Fibroblast of skin of left quadriceps (primary cell): ENCODE data around the gene PITPNC1.

Experiments
- DNase-seq, 2 experiments: peaks; one replicate each; pipeline ENCODE4 v3.0.0-alpha.2; 2013; ENCODE audit warnings: low read depth in 2 of 2

Gene PITPNC1

DNA sequence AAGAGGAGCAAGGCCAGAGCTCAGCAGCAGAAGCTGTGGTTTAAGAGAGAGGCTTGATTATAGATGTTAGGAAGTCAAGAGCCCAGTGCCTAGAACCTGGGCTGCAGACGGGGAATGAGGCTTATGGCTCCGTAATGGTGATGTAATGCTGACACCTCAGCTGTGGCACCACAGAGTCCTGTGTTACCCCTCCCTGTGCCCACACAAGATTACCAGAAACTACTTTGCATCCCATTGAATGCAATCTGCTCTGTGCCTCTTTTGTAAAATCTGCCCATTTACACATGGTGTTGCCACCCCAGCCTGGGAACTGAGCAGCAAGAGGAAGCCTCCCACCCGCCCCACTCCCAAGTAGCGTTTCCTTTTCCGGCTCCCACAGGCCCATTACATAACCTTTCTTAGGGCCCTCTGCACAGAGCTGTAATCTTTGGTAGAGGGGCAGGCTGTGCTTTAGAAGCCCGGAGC, 57.0 kb downstream of the PITPNC1 start:
- no peak for DNase-seq

DNA sequence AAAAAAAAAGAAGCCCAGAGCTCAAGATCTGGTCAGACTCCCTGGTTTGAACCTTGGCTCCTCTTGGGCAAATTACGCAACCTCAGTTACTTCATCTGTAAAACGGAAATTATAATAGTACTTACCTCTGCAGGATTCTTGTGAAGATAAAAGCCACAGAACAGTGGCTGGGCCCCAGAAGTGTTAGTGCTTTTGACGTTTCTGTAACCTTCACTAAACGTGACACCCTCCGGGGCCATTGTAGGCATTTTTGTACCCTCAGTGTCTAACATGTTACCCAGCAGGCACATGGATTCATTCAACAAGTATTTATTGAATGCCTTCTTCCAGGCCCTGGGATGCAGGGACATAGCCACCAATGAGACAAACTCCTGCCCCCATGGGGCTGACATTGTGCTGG, 58.0 kb downstream of the PITPNC1 start:
- DNase-seq: no peak

DNA sequence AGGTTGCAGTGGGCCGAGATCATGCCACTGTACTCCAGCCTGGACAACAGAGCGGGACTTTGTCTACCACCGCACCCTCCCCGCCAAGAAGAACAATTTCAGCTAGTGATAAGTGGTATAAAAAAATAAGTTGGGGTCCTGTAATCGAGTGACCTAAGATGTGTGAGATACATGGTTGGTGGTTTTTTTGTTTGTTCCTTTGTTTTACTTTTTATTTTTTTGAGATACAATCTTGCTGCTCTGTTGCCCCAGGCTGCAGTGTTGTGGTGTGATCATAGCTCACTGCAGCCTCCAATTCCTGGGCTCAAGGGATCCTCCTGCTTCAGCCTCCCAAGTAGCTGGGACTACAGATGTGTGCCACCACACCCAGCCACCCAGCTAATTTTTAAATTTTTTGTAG, 58.7 kb downstream of the PITPNC1 start:
- DNase-seq: no peak

DNA sequence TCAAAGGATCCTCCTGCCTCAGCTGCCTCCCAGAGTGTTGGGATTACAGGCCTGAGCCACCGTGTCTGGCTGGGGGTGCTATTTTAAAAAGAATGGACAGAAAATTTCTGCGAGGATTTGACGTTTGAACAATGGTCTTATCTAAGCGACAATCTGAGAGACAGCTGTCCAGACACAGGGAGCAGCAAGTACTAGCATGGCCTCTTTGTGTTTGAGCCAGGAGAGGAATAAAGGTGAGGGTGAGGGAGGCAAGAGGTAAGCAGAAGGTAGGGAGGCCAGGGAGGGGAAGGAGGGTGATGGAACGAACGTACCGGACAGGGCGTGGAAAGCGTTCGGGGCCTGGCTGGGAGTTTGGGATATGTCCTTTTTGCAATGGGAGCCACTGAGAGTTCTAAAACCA, 59.2 kb downstream of the PITPNC1 start:
- no peak for DNase-seq

DNA sequence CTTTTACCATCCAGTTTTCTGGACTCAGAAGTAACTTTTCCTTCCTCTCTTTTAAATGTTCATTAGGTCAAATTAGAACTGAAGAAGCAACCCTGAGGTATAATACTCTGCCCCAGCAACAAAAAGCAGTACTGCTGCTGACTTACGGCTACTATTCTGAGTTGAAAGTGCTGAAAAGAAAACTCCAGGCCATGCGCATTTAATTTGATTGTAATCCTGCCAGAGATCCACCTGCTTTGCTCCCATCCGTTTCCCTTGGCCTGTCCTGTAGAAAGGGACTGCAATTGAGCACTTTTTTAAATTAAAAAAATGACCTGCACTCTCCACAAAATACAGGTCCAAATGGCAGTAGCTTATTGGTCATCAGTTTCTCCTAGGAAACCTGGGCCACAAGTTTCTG, 61.6 kb downstream of the PITPNC1 start:
- no peak for DNase-seq

DNA sequence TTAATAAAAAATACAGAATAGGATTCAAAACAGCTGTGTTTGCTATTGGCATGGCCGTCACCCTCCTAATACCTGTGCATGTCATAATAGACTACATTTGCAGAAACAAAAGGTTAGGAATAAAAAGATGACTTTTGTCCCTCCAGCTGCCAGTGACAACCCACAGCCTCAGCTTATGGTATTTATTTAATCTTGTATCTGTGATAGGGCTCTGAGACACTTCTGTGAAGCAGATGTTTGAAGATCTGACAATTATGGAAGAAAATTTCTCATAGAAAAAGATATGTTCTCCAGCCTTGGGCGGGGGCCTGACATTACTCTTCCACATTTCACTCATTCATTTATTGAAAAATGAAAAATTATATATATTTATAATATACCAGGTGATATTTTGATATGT, 62.2 kb downstream of the PITPNC1 start:
- no peak for DNase-seq

DNA sequence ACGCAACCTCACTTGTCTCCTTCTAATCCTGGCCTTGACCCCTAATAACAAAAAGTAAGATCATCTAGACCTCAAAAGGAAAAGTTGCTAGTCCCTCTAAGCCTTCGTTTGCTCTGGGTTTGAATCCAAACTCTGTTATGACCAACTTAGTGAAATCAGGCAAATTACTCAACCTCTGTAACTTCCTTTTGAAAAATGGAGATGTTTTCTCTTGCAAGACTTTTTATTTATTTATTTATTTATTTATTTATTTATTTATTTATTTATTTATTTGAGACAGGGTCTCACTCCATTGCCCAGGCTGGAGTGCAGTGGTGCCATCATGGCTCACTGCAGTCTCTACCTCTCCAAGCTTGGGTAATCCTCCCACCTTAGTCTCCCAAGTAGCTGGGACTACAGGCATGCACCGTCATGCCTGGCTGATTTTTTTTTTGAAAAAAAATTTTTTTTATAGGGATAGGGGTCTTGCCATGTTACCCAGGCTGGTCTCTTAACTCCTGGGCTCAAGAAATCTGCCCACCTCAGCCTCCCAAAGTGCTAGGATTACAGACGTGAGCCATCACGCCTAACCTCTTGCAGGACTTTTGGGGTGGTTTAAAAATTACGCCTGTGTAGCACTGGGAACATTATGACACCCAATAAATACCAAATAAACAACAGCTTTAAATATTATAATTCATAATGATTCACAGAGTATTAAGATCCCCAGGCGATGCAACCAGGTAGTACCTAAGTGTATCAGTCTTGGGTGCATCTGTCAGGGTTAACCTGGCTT, 63.4 kb downstream of the PITPNC1 start:
- DNase-seq: no peak

DNA sequence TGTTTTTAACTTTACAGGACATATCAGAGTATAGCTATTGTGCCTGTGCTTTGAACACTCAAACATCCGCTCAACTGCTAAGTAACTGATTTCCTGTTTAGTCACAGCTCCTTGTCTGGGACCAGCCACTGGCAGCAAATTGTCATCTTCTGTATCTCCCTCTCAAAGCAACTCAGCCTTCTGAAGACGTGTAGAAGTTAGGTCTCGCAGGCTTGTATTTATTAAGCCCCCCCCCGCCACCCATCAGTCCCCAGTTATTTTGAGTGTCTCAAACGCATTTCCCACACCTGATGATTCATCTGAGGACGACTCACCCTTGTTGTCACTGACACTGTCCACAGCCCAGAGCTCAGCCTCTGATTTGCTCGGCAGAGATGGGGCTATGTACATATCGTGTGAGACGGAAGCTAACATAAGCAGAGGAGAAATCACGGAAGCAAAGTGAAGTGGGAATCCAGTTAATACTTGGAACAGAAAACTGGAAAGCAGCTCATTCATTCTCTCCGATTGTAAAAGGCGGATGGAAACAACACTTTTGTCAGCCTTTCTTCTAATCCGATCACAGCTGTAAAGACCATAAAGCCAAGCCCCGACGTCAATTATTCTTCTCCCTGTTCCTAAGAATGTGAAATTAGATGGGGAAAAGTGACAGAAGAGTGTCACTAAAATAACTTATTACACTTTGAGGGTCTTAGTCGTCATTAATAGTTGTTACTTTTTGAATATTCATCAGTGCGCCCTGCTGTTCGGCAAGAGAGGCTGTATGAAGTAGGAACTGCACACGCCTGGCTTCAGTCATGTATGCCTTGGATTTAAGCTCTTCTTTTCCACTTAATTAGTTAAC, 64.2 kb downstream of the PITPNC1 start:
- DNase-seq: no peak

DNA sequence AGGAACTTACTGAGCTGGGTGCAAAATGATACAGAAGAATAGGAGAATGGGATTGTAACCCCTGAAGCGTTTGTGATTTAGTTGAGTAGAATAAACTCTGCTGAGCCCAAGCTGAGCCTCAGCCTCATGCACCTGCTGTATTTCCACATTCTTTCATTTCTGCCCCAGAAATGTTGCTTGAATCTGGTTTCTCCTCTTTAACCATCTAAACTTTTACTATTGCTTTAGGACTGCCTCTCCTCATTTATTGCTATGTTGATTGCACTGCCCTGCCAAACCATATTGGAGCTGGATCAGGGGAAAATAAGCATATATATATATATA, 64.8 kb downstream of the PITPNC1 start:
- no peak for DNase-seq

DNA sequence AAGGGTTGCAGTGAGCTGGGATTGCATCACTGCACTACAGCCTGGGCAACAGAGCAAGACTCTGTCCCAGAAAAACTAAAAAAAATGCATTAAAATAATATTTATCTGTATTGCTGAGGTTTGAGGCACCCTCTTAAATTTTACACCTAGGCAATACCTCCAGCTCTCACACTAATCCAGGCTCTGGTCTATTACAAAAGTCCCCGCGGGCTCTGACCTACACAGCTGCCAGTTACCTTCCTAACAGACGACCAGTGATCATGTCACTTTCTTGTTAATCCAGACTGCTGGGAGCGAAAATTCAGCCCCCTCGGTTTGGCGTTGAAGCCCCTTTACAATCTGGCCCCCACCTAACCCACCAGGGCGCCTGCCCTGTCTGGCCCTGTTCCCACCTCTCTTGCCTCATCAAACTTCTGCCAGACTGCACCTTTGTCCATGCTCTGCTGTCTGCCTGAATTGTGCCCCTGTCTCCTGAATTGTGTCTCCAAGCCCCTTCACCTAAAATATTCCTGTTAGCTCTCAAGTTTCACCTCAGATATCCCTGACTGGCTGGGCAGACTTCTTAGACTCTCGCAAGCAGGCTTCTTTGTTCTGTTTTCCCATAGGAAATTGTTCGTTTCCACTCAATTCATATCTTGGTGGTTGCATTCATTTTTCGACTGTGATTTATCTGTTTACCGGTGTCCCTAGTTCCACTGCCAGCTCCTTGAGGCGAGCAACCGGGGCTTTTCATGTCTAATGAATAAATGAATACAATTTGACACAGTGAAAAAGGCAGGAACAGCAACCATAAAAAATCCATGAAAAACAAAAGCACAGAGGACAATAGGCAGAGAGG, 65.9 kb downstream of the PITPNC1 start:
- DNase-seq: no peak

DNA sequence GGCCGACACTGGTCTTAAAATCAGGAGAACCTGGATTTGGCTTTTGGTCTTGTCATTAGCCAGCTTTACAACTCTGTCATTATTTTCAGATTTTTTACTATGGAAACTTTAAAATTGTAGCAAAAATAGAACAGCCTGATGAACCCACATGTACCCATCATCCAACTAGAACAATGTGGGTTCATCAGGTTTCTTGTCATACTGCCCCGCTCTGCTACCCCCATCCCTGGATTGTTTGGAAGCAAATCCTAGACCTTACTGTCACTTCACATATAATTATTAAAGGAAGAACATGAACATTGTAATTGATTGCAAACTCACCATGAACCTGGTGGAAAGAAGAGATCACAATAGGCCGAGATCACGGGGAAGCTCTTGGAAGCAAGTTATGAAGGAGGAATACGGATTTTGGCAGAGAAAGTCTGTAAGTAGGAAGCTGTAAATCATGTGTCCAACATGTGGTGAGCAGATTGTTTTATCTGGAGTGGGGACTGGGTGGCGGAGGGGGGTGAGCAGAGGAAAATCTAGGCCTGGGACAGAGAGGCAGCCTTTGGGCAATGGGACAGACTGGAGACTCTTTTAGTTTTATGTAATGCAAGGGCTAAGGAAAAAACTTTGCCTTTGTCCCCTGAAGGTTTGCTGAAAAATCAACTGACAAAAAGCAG, 67.0 kb downstream of the PITPNC1 start:
- DNase-seq: peak; percentile 59 to 60

DNA sequence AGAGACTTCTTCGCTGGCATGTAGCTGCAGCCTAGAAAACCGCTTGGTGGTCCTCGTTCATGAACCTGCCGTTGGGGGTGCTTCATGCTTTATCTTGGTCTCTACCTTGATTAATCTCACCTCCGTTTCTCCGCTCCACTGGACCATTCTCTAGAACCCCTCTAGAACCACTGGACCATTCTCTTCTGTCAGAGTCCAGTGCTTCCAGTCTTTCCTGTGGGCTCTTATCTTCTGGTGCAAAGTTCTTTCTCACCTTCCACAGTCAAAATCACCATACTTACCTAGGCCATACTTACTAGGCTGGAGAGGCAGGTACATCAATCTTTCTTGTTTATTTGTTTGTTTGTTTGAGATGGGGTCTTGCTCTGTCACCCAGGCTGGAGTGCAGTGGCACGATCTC, 71.4 kb downstream of the PITPNC1 start:
- no peak for DNase-seq

DNA sequence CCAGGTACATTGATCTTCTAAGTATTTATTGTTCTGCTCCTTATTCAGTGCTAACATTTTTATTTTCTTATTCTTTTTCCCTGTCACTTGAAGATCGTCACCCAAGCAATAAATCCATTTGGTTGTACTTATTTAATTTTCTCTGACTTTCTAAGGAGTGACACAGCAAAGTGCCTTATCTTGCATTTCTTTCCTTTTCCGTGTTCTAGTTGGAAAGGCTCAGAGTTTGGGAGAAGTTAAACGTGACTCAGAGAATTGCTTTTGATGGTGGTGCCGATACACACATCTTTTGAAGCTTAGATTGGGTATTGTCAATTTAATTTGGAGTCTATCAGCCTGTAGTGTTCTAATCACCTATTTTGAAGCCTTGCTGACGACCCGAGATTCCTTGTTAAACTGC, 72.0 kb downstream of the PITPNC1 start:
- DNase-seq: no peak

DNA sequence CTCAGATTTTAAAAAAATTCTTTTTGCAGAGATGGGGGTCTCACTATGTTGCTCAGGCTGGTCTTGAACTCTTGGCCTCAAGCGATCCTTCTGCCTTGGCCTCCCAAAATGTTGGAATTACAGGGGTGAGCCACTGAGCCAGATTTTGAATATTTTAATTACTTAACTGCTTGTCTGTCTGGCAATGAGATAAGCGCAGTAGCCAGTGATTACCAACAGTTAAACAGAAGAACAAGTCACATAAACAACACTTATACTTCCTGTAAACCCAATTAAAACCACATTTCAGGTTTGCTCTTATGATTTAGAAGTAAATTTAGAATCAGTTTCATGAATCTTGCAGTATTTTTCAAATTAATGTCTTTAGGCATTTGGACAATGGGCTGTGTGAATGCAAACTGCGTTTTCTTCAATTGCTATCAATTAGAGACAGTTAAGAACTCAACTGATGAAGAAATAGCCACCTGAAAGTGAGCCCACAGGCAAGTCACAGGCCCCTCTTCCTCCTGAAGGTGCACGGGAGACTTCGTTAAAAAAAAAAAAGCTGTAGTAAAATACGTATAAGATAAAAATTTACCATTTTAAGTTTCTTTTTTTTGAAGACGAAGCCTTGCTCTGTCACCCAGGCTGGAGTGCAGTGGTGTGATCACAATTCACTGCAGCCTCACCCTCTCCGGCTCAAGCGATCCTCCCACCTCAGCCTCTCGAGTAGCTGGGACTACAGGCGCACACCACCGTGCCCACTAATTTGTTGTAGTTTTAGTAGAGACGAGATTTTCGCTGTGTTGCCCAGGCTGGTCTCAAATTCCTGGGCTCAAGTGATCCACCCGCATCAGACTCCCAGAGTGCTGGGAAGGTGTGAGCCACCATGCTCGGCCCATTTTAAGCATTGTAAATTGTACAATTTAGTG, 73.0 kb downstream of the PITPNC1 start:
- DNase-seq: no peak

DNA sequence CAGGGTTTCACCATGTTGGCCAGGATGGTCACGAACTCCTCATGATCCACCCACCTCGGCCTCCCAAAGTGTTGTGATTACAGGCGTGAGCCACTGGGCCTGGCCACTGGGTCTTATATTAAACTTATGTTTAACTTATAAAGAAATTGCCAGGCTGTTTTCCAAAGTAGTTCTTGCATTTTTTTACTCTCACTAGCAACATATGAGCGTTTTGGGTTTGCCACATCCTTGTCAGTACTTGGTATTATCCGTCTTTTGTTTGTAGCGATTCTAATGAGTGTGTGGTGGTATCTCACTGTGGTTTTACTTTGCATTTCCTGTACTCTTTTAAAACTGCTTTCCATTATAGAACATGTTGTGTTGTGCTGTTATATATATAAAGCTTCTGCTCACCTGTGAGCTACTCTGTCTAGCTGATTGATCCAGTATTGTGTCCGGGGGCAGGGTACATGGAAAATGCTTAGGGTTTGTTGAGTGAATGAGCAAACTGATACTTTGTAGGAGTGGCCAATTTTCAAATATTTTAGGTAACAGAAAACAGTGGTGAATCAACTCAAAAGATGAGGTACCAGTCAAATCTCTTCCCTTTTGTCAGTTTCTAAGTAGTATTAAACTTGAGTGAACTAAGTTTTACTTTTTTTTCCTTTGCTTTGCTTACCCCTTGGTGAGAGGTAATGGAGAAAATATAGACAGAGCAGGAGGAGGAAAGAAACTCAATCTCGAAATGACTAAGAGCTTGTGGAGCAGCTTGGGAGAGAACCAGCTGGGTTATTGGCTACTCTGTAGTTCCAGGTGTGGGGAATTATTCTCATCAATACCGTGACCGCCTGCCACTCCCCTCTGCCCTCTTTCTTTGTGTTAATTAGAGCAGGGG, 75.8 kb downstream of the PITPNC1 start:
- no peak for DNase-seq

DNA sequence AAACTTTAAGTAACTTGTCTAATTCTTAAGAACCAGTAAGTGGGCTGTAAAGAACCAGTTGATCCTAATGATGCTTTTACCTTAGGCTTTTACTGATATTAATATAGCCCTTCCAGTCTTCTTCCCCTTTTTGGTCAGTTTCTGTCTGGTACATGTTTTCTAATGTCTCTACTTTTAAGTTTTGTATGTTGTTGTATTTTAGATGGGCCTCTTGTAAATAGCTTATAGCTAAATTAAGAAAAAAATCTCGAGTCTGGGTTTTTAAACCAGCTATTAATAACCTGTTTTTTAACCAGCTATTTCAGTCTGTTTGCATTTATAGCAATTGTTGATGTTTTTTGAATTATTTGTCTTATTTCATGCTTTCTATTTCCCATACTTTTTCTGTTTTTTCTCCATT, 79.0 kb downstream of the PITPNC1 start:
- DNase-seq: no peak

DNA sequence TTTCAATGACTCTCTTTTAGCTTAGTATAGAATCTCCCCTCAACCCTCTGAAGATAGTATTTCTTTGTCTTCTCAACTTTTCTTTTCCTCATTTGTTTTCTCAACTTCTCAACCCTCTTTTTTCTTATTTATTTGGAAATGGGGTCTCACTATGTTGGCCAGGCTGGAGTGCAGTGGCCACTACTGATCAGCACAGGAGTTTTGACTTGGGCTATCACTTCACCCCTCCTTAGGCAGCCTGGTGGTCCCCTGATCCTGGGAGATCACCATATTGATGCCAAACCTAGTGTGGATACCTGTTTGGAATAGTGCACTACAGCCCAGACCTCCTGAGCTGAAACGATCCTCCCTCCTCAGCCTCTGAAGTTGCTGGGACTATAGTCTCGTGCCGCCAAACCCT, 79.8 kb downstream of the PITPNC1 start:
- no peak for DNase-seq

DNA sequence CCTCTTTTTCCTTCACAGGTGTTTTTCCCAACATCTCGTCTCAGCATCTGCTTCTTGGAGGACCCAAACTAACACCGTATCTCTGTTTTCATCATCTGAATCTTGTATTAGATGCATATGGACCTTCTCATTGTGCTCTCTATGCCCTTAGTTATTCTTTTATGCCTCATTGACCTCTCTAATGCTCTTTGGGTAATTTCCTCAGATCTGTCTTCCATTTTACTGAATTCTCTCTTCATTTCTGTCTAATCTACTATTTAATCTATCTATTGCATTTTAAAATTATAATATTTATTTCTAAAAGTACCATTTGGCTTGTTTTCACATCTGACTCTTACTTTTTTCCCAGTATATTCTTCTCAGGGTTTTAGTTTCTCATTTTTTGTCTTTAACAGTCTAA, 81.1 kb downstream of the PITPNC1 start:
- no peak for DNase-seq

DNA sequence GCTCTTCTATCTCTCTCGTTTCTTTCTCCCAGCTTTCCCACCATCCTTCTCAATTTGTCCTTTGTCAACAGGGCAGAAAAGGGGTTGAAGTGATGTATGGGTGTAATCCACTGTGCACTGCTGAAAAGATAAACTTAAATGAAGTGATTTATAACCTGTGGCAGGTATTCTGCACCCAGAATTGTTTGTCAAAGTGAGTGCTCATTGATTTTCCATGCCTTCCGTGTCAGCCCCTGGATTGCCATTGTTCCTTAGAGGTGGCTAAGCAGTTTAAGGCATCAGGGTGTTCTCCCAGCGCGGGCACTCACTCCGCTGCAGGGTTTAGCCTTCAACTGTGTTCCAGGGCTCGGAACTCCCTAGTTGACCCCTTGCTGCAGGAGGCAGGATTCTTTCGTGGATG, 82.9 kb downstream of the PITPNC1 start:
- DNase-seq: no peak
